Lung (tissue), 12 donors: Measurements from ENCODE around the gene OSMR. TPM values are rescaled to one million over a fixed set of nuclear protein-coding genes. Genes with fewer than 3 reads are reported as not detected.
A peak's percentile ranks its signal among the peaks of the same experiment; 100 is the strongest.

ENCODE experiments used
- ATAC-seq: fragments of 200-7000 bp; cut with Tn5 transposase; one replicate; pipeline ENCODE4 v1.9.1; 2020; ENCODE audit warnings: moderate number of reproducible peaks; ENCODE audit not compliant: insufficient read depth, low FRiP score
- DNase-seq, 3 donors: peaks; one replicate each; pipeline ENCODE4 v3.0.0-alpha.2; 2013 to 2017
- H3K27ac ChIP-seq, 2 donors: one replicate each; pipeline ENCODE4 v1.5.1; 2013; ENCODE audit warnings: mild to moderate bottlenecking in 2 of 2, moderate library complexity in 2 of 2, control low read depth in 1 of 2, inconsistent platforms in 1 of 2, low read depth in 1 of 2, low read length in 1 of 2
- H3K27me3 ChIP-seq, 3 donors: one replicate each; pipeline ENCODE4 v1.5.1; 2013; ENCODE audit warnings: low read length in 2 of 3; ENCODE audit not compliant: control insufficient read depth in 3 of 3, insufficient read depth in 3 of 3
- H3K36me3 ChIP-seq, 4 donors: one replicate each; pipeline ENCODE4 v1.5.1; 2013; ENCODE audit warnings: low read length in 4 of 4, mild to moderate bottlenecking in 1 of 4, moderate library complexity in 1 of 4; ENCODE audit not compliant: control insufficient read depth in 4 of 4, insufficient read depth in 4 of 4
- H3K4me1 ChIP-seq, 5 donors: one replicate each; pipeline ENCODE4 v1.5.1; 2013; ENCODE audit warnings: low read length in 5 of 5, mild to moderate bottlenecking in 2 of 5, moderate library complexity in 1 of 5; ENCODE audit not compliant: control insufficient read depth in 5 of 5, insufficient read depth in 5 of 5
- H3K4me3 ChIP-seq: one replicate; pipeline ENCODE4 v1.5.1; 2013; ENCODE audit warnings: mild to moderate bottlenecking, control low read depth, moderate library complexity
- H3K9ac ChIP-seq, 2 donors: one replicate each; pipeline ENCODE4 v1.5.1; 2013; ENCODE audit warnings: low read length in 2 of 2, control low read depth in 1 of 2; ENCODE audit not compliant: insufficient read depth in 1 of 2
- H3K9me3 ChIP-seq, 4 donors: one replicate each; pipeline ENCODE4 v1.5.1; 2013; ENCODE audit warnings: low read length in 3 of 4, mild to moderate bottlenecking in 1 of 4, moderate library complexity in 1 of 4; ENCODE audit not compliant: control insufficient read depth in 4 of 4, insufficient read depth in 3 of 4
- WGBS, 2 donors: extraction: QIAGEN DNeasy Blood & Tissue Kit; methylation state at CpG; one replicate each; pipeline ENCODE4 v1.1.7; 2013; 5-methylcytosine and 5-hydroxymethylcytosine counted together
- polyA plus RNA-seq, 2 donors: library from polyadenylated mRNA; stranded (reverse); fragments of 200-250 nt; gene quantifications; one replicate each; pipeline ENCODE4 v1.2.1, GENCODE V29; 2013
- total RNA-seq, 2 donors: library from RNA; depleted of rRNA in 1 of 2; stranded (reverse); fragments of >200 nt in 1 of 2; gene quantifications; one replicate each; pipeline ENCODE4 v1.2.1, GENCODE V29; 2014 to 2021
- TF ChIP-seq, protein P1 (sequence below): IDR thresholded peaks from 2 replicates; pipeline ENCODE4 v1.5.1; 2012; ENCODE audit warnings: mild to moderate bottlenecking; ENCODE audit errors: control extremely low read depth, extremely low read depth
- donor health status: control.
- donor health status: control.
- donor health status: Bipolar disorder and iron deficiency.
- donor health status: healthy.
- donor health status: DM: yes; HTN: yes; CAD: no.

Gene OSMR
- total and polyA plus RNA-seq, 4 donors: 15.4 to 72.8 (median 57.4) TPM

DNA sequence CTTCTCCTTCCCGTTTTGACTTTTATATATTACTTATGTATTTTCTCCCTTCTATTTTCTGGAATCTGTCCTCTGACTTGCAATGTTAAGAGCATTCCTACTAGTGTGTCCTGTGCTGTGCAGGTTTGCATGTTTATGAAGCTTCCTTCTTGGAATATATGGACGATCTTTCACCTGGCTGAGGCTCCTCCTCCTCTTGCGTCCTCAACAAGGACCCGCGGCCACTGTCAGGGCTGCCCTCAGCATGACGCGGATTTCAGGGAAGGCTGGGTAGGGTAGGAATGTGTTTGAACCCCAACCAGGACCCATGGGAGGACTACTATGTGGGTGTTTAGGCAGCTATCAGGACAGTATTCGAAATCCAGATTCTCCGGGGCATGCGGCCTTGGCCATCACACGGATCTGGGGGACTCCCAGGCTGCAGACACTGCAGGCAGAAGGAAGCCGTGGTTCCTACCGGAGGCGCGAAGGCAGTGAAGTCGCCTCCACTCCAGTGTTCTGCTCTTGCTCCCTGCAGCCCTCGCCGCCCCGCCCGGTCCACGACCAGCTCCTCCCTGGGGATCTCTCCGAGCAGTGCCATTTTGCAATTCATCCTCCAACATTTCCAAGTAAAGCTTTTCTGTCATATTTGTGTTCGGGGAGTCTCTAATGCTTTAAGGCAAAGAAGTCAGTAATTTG, 37.0 kb upstream of the OSMR start:
- Histone ChIP-seq H3K4me3 (no peak overlapping the region), H3K4me1 (peaks cover 0 to 30% (median 9%) of the 10 kb centered on the region in 5 donors), H3K36me3 (no peaks in the 10 kb centered on the region), H3K9me3 (no peaks in the 10 kb centered on the region), H3K9ac (no peak overlapping the region), H3K27me3 (no peaks in the 10 kb centered on the region), H3K27ac (no peak overlapping the region)
- TF ChIP-seq, protein P1, sequence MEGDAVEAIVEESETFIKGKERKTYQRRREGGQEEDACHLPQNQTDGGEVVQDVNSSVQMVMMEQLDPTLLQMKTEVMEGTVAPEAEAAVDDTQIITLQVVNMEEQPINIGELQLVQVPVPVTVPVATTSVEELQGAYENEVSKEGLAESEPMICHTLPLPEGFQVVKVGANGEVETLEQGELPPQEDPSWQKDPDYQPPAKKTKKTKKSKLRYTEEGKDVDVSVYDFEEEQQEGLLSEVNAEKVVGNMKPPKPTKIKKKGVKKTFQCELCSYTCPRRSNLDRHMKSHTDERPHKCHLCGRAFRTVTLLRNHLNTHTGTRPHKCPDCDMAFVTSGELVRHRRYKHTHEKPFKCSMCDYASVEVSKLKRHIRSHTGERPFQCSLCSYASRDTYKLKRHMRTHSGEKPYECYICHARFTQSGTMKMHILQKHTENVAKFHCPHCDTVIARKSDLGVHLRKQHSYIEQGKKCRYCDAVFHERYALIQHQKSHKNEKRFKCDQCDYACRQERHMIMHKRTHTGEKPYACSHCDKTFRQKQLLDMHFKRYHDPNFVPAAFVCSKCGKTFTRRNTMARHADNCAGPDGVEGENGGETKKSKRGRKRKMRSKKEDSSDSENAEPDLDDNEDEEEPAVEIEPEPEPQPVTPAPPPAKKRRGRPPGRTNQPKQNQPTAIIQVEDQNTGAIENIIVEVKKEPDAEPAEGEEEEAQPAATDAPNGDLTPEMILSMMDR: no peak
- WGBS, 2 donors: 89 to 91% methylated on average over 23 of the region's 23 CpGs
- ATAC-seq: no peak
- DNase-seq: no peak

- DNase-seq (peak; percentile 96 to 99 (median 99)), ATAC-seq (peak; percentile 76)
- Histone ChIP-seq H3K4me1 (peaks cover 0 to 29% (median 9%) of the 10 kb centered on the region in 5 donors), H3K4me3 (no peak overlapping the region), H3K9ac (peak overlapping the region in 1 of 2 donors; percentile 8), H3K27ac (peak overlapping the region in 1 of 2 donors; percentile 48), H3K36me3 (no peaks in the 10 kb centered on the region), H3K27me3 (no peaks in the 10 kb centered on the region), H3K9me3 (no peaks in the 10 kb centered on the region)
- 23 to 25% methylated on average over 14 of the region's 14 CpGs for WGBS, 2 donors
- TF ChIP-seq, protein P1: peak; percentile 83
Measured at GRCh38 chr5:38809388-38810359, 36.1 kb upstream of the OSMR start.

- H3K9me3 ChIP-seq: no peaks in the 10 kb centered on the region
- no peaks in the 10 kb centered on the region for H3K36me3 ChIP-seq
- no peak overlapping the region for H3K4me3 ChIP-seq
- TF ChIP-seq, protein P1: no peak
- no peak overlapping the region for H3K27ac ChIP-seq
- no peak for DNase-seq
- 93 to 100% methylated on average over 2 of the region's 2 CpGs for WGBS, 2 donors
- no peaks in the 10 kb centered on the region for H3K27me3 ChIP-seq
- H3K4me1 ChIP-seq: peaks cover 0 to 5% (median 0%) of the 10 kb centered on the region in 5 donors
- H3K9ac ChIP-seq: no peak overlapping the region
- no peak for ATAC-seq
Measured at GRCh38 chr5:38814879-38815278, 30.9 kb upstream of the OSMR start.
